HepG2 (cell line): ENCODE data around the gene CAMTA1. TPM values are rescaled to one million over a fixed set of nuclear protein-coding genes. Genes with fewer than 3 reads are reported as not detected.
A peak's percentile ranks its signal among the peaks of the same experiment; 100 is the strongest.

Source experiments
- ARNTL ChIP-seq: sonication (generic); formaldehyde crosslinking; IDR thresholded peaks from 2 replicates; pipeline ENCODE4 v1.4.0; 2020; ENCODE audit warnings: mild to moderate bottlenecking, missing genetic modification reagents
- ASH2L ChIP-seq: fragments of 300-600, 200-600 bp; sonication (generic); IDR thresholded peaks from 2 replicates; pipeline ENCODE4 v1.7.0; 2017; ENCODE audit warnings: low read depth, mild to moderate bottlenecking, moderate library complexity, mixed read lengths, low read length; ENCODE audit not compliant: insufficient read length
- EP300 ChIP-seq, 3 experiments: sonication (generic) in 1 of 3; formaldehyde crosslinking in 1 of 3; IDR thresholded peaks; 2 replicates each; pipeline versions ENCODE4 v1.5.1 to v1.6.1; 2011 to 2020; ENCODE audit warnings: low read depth in 2 of 3, low read length in 2 of 3, borderline replicate concordance in 1 of 3, improper control_type of control experiment in 1 of 3, mild to moderate bottlenecking in 1 of 3, missing genetic modification reagents in 1 of 3, moderate library complexity in 1 of 3
- KIAA2018 ChIP-seq: sonication (generic); formaldehyde crosslinking; IDR thresholded peaks from 2 replicates; pipeline ENCODE4 v1.5.0; 2020; ENCODE audit warnings: mild to moderate bottlenecking, missing genetic modification reagents, borderline replicate concordance
- RARA ChIP-seq: IDR thresholded peaks from 2 replicates; pipeline ENCODE4 v1.6.1; 2016; ENCODE audit warnings: missing genetic modification reagents, missing compliant biosample characterization
- SALL1 ChIP-seq: sonication (generic); formaldehyde crosslinking; IDR thresholded peaks from 2 replicates; pipeline ENCODE4 v1.8.0; 2022; ENCODE audit warnings: mild to moderate bottlenecking, missing genetic modification reagents
- ZBTB20 ChIP-seq: sonication (generic); formaldehyde crosslinking; IDR thresholded peaks from 2 replicates; pipeline ENCODE4 v1.8.1; 2023; ENCODE audit warnings: missing genetic modification reagents, low read depth, mild to moderate bottlenecking, borderline replicate concordance
- ZBTB33 ChIP-seq: sonication (generic); formaldehyde crosslinking; IDR thresholded peaks from 2 replicates; pipeline ENCODE4 v1.4.0; 2020; ENCODE audit warnings: missing genetic modification reagents
- ZFP1 ChIP-seq: IDR thresholded peaks from 2 replicates; pipeline ENCODE4 v1.6.1; 2016
- ZFY ChIP-seq: sonication (generic); formaldehyde crosslinking; IDR thresholded peaks from 2 replicates; pipeline ENCODE4 v1.4.0; 2020; ENCODE audit warnings: missing genetic modification reagents
- ZNF772 ChIP-seq: sonication (generic); formaldehyde crosslinking; IDR thresholded peaks from 2 replicates; pipeline ENCODE4 v1.5.0; 2020; ENCODE audit warnings: mild to moderate bottlenecking, missing genetic modification reagents
- polyA plus RNA-seq, 8 experiments: library from polyadenylated mRNA; depleted of rRNA in 3 of 8; stranded (reverse) in 7 of 8; unstranded in 1 of 8; fragments of >200 nt; fragmentation: Illumina TruSeq in 4 of 8; extraction: Trizol in 4 of 8; gene quantifications; 2 replicates each; pipeline versions ENCODE4 v1.2.1 to v1.2.3, GENCODE V29; 2011 to 2016; ENCODE audit warnings: low read depth in 4 of 8, missing spikeins in 1 of 8, mixed read lengths in 1 of 8; ENCODE audit not compliant: insufficient read depth in 1 of 8
- total RNA-seq, 5 experiments: library from RNA; depleted of rRNA; stranded (reverse); fragments of >200 nt; fragmentation: Illumina TruSeq; extraction: Trizol; gene quantifications; 2 replicates each; pipeline ENCODE4 v1.2.3, GENCODE V29; 2016; ENCODE audit warnings: low read depth in 1 of 5
- TF ChIP-seq, protein P1 (sequence below): sonication (generic); formaldehyde crosslinking; IDR thresholded peaks from 2 replicates; pipeline ENCODE4 v1.9.0; 2021; ENCODE audit warnings: missing genetic modification reagents, mild to moderate bottlenecking, borderline replicate concordance
- TF ChIP-seq, protein P2 (sequence below): fragments of 450-650 bp; IDR thresholded peaks from 2 replicates; pipeline ENCODE4 v1.6.1; 2016
- TF ChIP-seq, protein P3 (sequence below): IDR thresholded peaks from 2 replicates; pipeline ENCODE4 v1.6.1; 2016; ENCODE audit warnings: mild to moderate bottlenecking, missing biosample characterization, missing genetic modification reagents

Gene CAMTA1
- total and polyA plus RNA-seq, 2 of the 13 experiments (the other 11 are each of a cell fraction or from before 2014, with no cell fraction given): 25.0 to 36.4 TPM

GRCh38 chr1:7650801-7651200 lies 865.5 kb downstream of the CAMTA1 start (continued):
- no peak for TF ChIP-seq ZBTB20 (CRISPR knock-in tag)
- TF ChIP-seq EP300 (IDR thresholded peaks at IDR 0.05; ENCODE audit: low read depth in 2 of 2, low read length in 2 of 2): no peak
- TF ChIP-seq EP300 (CRISPR knock-in tag; IDR thresholded peaks at IDR 0.05; ENCODE audit: borderline replicate concordance): no peak
- TF ChIP-seq, protein P1, sequence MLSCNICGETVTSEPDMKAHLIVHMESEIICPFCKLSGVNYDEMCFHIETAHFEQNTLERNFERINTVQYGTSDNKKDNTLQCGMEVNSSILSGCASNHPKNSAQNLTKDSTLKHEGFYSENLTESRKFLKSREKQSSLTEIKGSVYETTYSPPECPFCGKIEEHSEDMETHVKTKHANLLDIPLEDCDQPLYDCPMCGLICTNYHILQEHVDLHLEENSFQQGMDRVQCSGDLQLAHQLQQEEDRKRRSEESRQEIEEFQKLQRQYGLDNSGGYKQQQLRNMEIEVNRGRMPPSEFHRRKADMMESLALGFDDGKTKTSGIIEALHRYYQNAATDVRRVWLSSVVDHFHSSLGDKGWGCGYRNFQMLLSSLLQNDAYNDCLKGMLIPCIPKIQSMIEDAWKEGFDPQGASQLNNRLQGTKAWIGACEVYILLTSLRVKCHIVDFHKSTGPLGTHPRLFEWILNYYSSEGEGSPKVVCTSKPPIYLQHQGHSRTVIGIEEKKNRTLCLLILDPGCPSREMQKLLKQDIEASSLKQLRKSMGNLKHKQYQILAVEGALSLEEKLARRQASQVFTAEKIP (CRISPR knock-in tag): no peak
- no peak for TF ChIP-seq ZFP1 (CRISPR knock-in tag)
- TF ChIP-seq KIAA2018 (CRISPR knock-in tag): no peak
- TF ChIP-seq ZBTB33 (CRISPR knock-in tag): no peak
- no peak for TF ChIP-seq RARA (CRISPR knock-in tag)
- 0 out of 2 replicates have a peak, but pooled peaks have one; percentile 25 for TF ChIP-seq ZFY (CRISPR knock-in tag)
- TF ChIP-seq ARNTL (CRISPR knock-in tag): 0 out of 2 replicates have a peak, but pooled peaks have one; percentile 51
- TF ChIP-seq, protein P2, sequence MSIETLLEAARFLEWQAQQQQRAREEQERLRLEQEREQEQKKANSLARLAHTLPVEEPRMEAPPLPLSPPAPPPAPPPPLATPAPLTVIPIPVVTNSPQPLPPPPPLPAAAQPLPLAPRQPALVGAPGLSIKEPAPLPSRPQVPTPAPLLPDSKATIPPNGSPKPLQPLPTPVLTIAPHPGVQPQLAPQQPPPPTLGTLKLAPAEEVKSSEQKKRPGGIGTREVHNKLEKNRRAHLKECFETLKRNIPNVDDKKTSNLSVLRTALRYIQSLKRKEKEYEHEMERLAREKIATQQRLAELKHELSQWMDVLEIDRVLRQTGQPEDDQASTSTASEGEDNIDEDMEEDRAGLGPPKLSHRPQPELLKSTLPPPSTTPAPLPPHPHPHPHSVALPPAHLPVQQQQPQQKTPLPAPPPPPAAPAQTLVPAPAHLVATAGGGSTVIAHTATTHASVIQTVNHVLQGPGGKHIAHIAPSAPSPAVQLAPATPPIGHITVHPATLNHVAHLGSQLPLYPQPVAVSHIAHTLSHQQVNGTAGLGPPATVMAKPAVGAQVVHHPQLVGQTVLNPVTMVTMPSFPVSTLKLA: peak; percentile 74
- TF ChIP-seq ZNF772 (CRISPR knock-in tag): no peak
- no peak for TF ChIP-seq ASH2L
- peak; percentile 56 for TF ChIP-seq SALL1 (CRISPR knock-in tag)
- TF ChIP-seq, protein P3, sequence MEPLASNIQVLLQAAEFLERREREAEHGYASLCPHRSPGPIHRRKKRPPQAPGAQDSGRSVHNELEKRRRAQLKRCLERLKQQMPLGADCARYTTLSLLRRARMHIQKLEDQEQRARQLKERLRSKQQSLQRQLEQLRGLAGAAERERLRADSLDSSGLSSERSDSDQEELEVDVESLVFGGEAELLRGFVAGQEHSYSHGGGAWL (CRISPR knock-in tag): 0 out of 2 replicates have a peak, but pooled peaks have one; percentile 33
- TF ChIP-seq, all 625 proteins: peak for 30
